Measurements from ENCODE around the gene SOX6. TPM values are rescaled to one million over a fixed set of nuclear protein-coding genes. Genes with fewer than 3 reads are reported as not detected.

SOX6 gene
- total and polyA plus RNA-seq, 2 experiments from 2014 or later, result 0.03 to 0.66 TPM

DNA sequence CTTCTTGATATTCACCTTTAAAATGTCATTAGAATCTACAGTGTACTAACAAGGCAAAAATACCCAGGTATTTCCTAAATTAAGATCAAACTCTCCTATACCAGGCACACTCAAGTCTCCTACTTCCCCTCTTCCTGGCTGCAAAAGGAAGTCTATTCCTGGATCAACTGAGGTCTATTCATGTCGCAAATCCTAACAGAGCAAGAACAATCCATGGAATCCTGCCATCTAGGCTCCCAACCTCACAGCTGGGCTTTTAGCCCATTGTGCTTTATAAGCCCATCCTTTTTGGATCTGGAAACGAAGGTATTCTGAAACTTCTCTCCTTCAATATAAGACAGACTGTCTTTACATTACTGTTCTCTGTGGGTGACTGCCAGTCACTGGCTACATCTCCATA is 161.8 kb downstream of the SOX6 start:
- Histone ChIP-seq H4K20me1 (replicated peaks; ENCODE audit: insufficient read depth) (no peaks in the 10 kb centered on the region), H3F3A (replicated peaks; ENCODE audit: low read depth) (no peaks in the 10 kb centered on the region), H3K9me2 (ENCODE audit: insufficient read depth) (no peaks in the 10 kb centered on the region), H3K27me3 (ENCODE audit: insufficient read depth) (no peaks in the 10 kb centered on the region), H2AFZ (no peak overlapping the region), H3K4me2 (no peak overlapping the region), H3K4me3 (no peak overlapping the region), H3K27ac (ENCODE audit: low read depth) (no peak overlapping the region), H3K4me1 (ENCODE audit: insufficient read depth) (peaks cover 6% of the 10 kb centered on the region), H3K36me3 (ENCODE audit: insufficient read depth) (no peaks in the 10 kb centered on the region), H3K79me2 (replicated peaks; ENCODE audit: insufficient read depth) (no peaks in the 10 kb centered on the region)
- DNase-seq (ENCODE audit: low spot score) (peak; percentile 48), ATAC-seq (peak; percentile 75)
- Mint-ChIP-seq H3K27me3 (ENCODE audit: insufficient read depth, low read depth, poor library complexity) (no peaks in the 10 kb centered on the region), H3K4me1 (peaks cover 24% of the 10 kb centered on the region), H3K9me3 (no peaks in the 10 kb centered on the region), H3K4me3 (no peak overlapping the region), H3K36me3 (ENCODE audit: low read depth) (no peaks in the 10 kb centered on the region), H3K27ac (no peak overlapping the region)
- TF ChIP-seq, protein P1, sequence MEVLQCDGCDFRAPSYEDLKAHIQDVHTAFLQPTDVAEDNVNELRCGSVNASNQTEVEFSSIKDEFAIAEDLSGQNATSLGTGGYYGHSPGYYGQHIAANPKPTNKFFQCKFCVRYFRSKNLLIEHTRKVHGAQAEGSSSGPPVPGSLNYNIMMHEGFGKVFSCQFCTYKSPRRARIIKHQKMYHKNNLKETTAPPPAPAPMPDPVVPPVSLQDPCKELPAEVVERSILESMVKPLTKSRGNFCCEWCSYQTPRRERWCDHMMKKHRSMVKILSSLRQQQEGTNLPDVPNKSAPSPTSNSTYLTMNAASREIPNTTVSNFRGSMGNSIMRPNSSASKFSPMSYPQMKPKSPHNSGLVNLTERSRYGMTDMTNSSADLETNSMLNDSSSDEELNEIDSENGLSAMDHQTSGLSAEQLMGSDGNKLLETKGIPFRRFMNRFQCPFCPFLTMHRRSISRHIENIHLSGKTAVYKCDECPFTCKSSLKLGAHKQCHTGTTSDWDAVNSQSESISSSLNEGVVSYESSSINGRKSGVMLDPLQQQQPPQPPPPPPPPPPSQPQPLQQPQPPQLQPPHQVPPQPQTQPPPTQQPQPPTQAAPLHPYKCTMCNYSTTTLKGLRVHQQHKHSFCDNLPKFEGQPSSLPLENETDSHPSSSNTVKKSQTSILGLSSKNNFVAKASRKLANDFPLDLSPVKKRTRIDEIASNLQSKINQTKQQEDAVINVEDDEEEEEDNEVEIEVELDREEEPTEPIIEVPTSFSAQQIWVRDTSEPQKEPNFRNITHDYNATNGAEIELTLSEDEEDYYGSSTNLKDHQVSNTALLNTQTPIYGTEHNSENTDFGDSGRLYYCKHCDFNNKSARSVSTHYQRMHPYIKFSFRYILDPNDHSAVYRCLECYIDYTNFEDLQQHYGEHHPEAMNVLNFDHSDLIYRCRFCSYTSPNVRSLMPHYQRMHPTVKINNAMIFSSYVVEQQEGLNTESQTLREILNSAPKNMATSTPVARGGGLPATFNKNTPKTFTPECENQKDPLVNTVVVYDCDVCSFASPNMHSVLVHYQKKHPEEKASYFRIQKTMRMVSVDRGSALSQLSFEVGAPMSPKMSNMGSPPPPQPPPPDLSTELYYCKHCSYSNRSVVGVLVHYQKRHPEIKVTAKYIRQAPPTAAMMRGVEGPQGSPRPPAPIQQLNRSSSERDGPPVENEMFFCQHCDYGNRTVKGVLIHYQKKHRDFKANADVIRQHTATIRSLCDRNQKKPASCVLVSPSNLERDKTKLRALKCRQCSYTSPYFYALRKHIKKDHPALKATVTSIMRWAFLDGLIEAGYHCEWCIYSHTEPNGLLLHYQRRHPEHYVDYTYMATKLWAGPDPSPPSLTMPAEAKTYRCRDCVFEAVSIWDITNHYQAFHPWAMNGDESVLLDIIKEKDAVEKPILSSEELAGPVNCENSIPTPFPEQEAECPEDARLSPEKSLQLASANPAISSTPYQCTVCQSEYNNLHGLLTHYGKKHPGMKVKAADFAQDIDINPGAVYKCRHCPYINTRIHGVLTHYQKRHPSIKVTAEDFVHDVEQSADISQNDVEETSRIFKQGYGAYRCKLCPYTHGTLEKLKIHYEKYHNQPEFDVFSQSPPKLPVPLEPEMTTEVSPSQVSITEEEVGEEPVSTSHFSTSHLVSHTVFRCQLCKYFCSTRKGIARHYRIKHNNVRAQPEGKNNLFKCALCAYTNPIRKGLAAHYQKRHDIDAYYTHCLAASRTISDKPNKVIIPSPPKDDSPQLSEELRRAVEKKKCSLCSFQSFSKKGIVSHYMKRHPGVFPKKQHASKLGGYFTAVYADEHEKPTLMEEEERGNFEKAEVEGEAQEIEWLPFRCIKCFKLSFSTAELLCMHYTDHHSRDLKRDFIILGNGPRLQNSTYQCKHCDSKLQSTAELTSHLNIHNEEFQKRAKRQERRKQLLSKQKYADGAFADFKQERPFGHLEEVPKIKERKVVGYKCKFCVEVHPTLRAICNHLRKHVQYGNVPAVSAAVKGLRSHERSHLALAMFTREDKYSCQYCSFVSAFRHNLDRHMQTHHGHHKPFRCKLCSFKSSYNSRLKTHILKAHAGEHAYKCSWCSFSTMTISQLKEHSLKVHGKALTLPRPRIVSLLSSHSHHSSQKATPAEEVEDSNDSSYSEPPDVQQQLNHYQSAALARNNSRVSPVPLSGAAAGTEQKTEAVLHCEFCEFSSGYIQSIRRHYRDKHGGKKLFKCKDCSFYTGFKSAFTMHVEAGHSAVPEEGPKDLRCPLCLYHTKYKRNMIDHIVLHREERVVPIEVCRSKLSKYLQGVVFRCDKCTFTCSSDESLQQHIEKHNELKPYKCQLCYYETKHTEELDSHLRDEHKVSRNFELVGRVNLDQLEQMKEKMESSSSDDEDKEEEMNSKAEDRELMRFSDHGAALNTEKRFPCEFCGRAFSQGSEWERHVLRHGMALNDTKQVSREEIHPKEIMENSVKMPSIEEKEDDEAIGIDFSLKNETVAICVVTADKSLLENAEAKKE (CRISPR knock-in tag; IDR thresholded peaks at IDR 0.05), result 0 out of 2 replicates have a peak, but pooled peaks have one; percentile 4
- no peak for TF ChIP-seq ZNF114 (CRISPR knock-in tag; IDR thresholded peaks at IDR 0.05)

DNA sequence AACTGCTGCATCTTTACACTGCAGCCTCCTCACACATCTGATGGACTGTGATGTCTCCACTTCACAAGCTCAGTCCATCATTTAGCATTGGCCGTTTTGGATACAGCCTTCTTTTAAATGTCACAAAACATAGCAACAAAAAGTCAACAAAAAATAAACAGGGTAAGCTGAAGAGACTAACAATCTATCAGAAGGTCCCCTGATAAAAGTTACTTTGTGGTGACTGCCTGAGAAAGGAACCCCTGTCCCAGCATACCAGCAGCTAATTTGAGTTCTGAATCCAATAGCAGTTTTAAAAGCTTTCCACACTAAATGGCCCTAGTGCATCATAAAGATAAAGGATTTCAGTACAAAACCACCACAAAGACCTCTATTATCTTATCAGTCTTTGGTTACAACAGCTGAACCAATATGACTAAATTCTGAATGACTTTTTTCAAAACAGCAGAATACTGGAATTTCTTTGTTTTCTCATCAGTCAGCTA is 162.4 kb downstream of the SOX6 start:
- no peak overlapping the region for H3K27ac ChIP-seq (ENCODE audit: low read depth)
- peaks cover 24% of the 10 kb centered on the region for H3K4me1 Mint-ChIP-seq
- H3K79me2 ChIP-seq (replicated peaks; ENCODE audit: insufficient read depth), result no peaks in the 10 kb centered on the region
- no peaks in the 10 kb centered on the region for H3F3A ChIP-seq (replicated peaks; ENCODE audit: low read depth)
- H3K9me3 Mint-ChIP-seq, result no peaks in the 10 kb centered on the region
- 0 out of 2 replicates have a peak overlapping the region, but pooled peaks have one; percentile 2 for H2AFZ ChIP-seq
- H3K4me3 ChIP-seq, result no peak overlapping the region
- H3K27ac Mint-ChIP-seq, result no peak overlapping the region
- no peaks in the 10 kb centered on the region for H3K36me3 ChIP-seq (ENCODE audit: insufficient read depth)
- H3K9me2 ChIP-seq (ENCODE audit: insufficient read depth), result no peaks in the 10 kb centered on the region
- no peak overlapping the region for H3K4me3 Mint-ChIP-seq
- no peaks in the 10 kb centered on the region for H3K27me3 ChIP-seq (ENCODE audit: insufficient read depth)
- peaks cover 6% of the 10 kb centered on the region for H3K4me1 ChIP-seq (ENCODE audit: insufficient read depth)
- no peak for ATAC-seq
- H3K4me2 ChIP-seq, result no peak overlapping the region
- no peaks in the 10 kb centered on the region for H3K27me3 Mint-ChIP-seq (ENCODE audit: insufficient read depth, low read depth, poor library complexity)
- no peaks in the 10 kb centered on the region for H3K36me3 Mint-ChIP-seq (ENCODE audit: low read depth)
- DNase-seq (ENCODE audit: low spot score), result no peak
- H4K20me1 ChIP-seq (replicated peaks; ENCODE audit: insufficient read depth), result no peaks in the 10 kb centered on the region
- TF ChIP-seq ZNF114 (CRISPR knock-in tag; IDR thresholded peaks at IDR 0.05), result no peak
- no peak for TF ChIP-seq EZH2 (IDR thresholded peaks at IDR 0.05; ENCODE audit: low read depth, unreplicated experiment)
- TF ChIP-seq EZH2phosphoT487 (IDR thresholded peaks at IDR 0.05; ENCODE audit: unreplicated experiment), result no peak
- TF ChIP-seq, protein P1 (CRISPR knock-in tag; IDR thresholded peaks at IDR 0.05), result no peak
- no peak for TF ChIP-seq ZNF331 (CRISPR knock-in tag; IDR thresholded peaks at IDR 0.05; ENCODE audit: low read depth)
- no peak for TF ChIP-seq CREB1 (CRISPR knock-in tag; IDR thresholded peaks at IDR 0.05; ENCODE audit: low read depth)

All from GM23338 (cell line).